Neural progenitor cell (in vitro differentiated cells): ENCODE data around the gene CAMKK2.

ENCODE experiments used
- CTCF ChIP-seq: fragments of 200-600 bp; sonication (generic); IDR thresholded peaks from 2 replicates; pipeline ENCODE4 v1.5.1; 2017; ENCODE audit warnings: antibody characterized with exemption, mild to moderate bottlenecking
- EZH2 ChIP-seq: fragments of 200-600 bp; sonication (generic); IDR thresholded peaks from 2 replicates; pipeline ENCODE4 v1.6.1; 2017; ENCODE audit warnings: antibody characterized with exemption, mild to moderate bottlenecking, moderate library complexity
- EZH2phosphoT487 ChIP-seq: fragments of 200-600 bp; sonication (generic); IDR thresholded peaks from 2 replicates; pipeline ENCODE4 v1.6.1; 2017; ENCODE audit warnings: antibody characterized with exemption

GRCh38 chr12:121279071-121279375 is 17.5 kb downstream of the CAMKK2 start:
- TF ChIP-seq CTCF (no peak), EZH2phosphoT487 (no peak), EZH2 (no peak)
